Naive thymus-derived CD4-positive, alpha-beta T cell (primary cell): Measurements from ENCODE around the gene SCAF4. TPM values are rescaled to one million over a fixed set of nuclear protein-coding genes. Genes with fewer than 3 reads are reported as not detected.

Experiments used
- ATAC-seq: fragments of 150-1000 bp; cut with Tn5 transposase; 2 replicates; pipeline ENCODE4 v1.10.0; 2021; ENCODE audit warnings: mild to moderate bottlenecking, moderate library complexity
- CTCF ChIA-PET: fragments of 350-600 bp; sonication (Branson Sonifier 250); formaldehyde crosslinking; loops from one replicate; lab custom pipeline; 2021; ENCODE audit warnings: antibody characterized with exemption; lab: Charles Lee
- POLR2A ChIA-PET: fragments of 350-600 bp; sonication (Branson Sonifier 250); formaldehyde crosslinking; loops from one replicate; lab custom pipeline; 2021; ENCODE audit warnings: antibody characterized with exemption, inconsistent platforms; lab: Charles Lee
- DNase-seq, 9 donors: peaks; one replicate each; pipeline versions ENCODE4 v3.0.0 to v3.0.0-alpha.2; 2020 to 2022; ENCODE audit warnings: mixed read lengths in 1 of 9
- H3K27ac ChIP-seq: one replicate; pipeline ENCODE4 v1.7.0; 2013; ENCODE audit warnings: mild to moderate bottlenecking, low read depth, low read length, moderate library complexity
- H3K27me3 ChIP-seq, 2 donors: one replicate each; pipeline ENCODE4 v1.7.0; 2013; ENCODE audit warnings: low read length in 2 of 2, mild to moderate bottlenecking in 2 of 2, moderate library complexity in 2 of 2; ENCODE audit not compliant: control insufficient read depth in 2 of 2, insufficient read depth in 2 of 2
- H3K36me3 ChIP-seq, 3 experiments: 1 replicate in 2 of 3; 2 replicates in 1 of 3; pipeline ENCODE4 v1.7.0; 2013; ENCODE audit warnings: low read length in 3 of 3, mild to moderate bottlenecking in 3 of 3, moderate library complexity in 1 of 3; ENCODE audit not compliant: insufficient read depth in 3 of 3, control insufficient read depth in 2 of 3
- H3K4me1 ChIP-seq, 2 donors: one replicate each; pipeline ENCODE4 v1.7.0; 2013; ENCODE audit warnings: low read length in 2 of 2, mild to moderate bottlenecking in 2 of 2, moderate library complexity in 1 of 2; ENCODE audit not compliant: control insufficient read depth in 2 of 2, insufficient read depth in 2 of 2
- H3K4me3 ChIP-seq: 2 replicates; pipeline ENCODE4 v1.7.0; 2013; ENCODE audit warnings: mild to moderate bottlenecking, low read length
- H3K9me3 ChIP-seq, 3 experiments: 1 replicate in 2 of 3; 2 replicates in 1 of 3; pipeline ENCODE4 v1.7.0; 2013; ENCODE audit warnings: low read length in 3 of 3; ENCODE audit not compliant: control insufficient read depth in 2 of 3
- H3K27ac Mint-ChIP-seq, 9 donors: one replicate each; pipeline ENCODE4 v1.8.0; 2020 to 2022; ENCODE audit warnings: mixed read lengths in 9 of 9, mild to moderate bottlenecking in 8 of 9, moderate library complexity in 5 of 9, inconsistent platforms in 2 of 9
- H3K27me3 Mint-ChIP-seq, 5 donors: one replicate each; pipeline ENCODE4 v1.8.0; 2021 to 2022; ENCODE audit warnings: mixed read lengths in 5 of 5, mild to moderate bottlenecking in 1 of 5
- H3K36me3 Mint-ChIP-seq, 5 donors: one replicate each; pipeline ENCODE4 v1.8.0; 2020 to 2022; ENCODE audit warnings: mixed read lengths in 5 of 5, mild to moderate bottlenecking in 3 of 5, inconsistent platforms in 1 of 5
- H3K4me1 Mint-ChIP-seq, 7 donors: one replicate each; pipeline ENCODE4 v1.8.0; 2020 to 2022; ENCODE audit warnings: mixed read lengths in 7 of 7, mild to moderate bottlenecking in 3 of 7, inconsistent platforms in 1 of 7
- H3K4me3 Mint-ChIP-seq, 10 donors: one replicate each; pipeline ENCODE4 v1.8.0; 2020 to 2022; ENCODE audit warnings: mild to moderate bottlenecking in 10 of 10, mixed read lengths in 10 of 10, moderate library complexity in 6 of 10, inconsistent platforms in 2 of 10
- H3K9me3 Mint-ChIP-seq, 11 donors: one replicate each; pipeline ENCODE4 v1.8.0; 2020 to 2022; ENCODE audit warnings: mixed read lengths in 11 of 11, mild to moderate bottlenecking in 4 of 11, inconsistent platforms in 1 of 11, moderate library complexity in 1 of 11
- intact Hi-C, 2 donors: fragments of 100-400 bp; cut with micrococcal nuclease; formaldehyde crosslinking; loops; one replicate each; pipeline ENCODE4 v1.15.1; 2023
- polyA plus RNA-seq, 2 donors: library from polyadenylated mRNA; unstranded; fragments of 300-500 nt; fragmentation: Illumina TruSeq; gene quantifications; one replicate each; pipeline ENCODE4 v1.2.3, GENCODE V29; 2021
- total RNA-seq, 6 experiments: library from RNA in 5 of 6; stranded (reverse) in 5 of 6; gene quantifications; 1 replicate in 5 of 6; 2 replicates in 1 of 6; pipeline ENCODE4 v1.2.3 and lab custom pipeline; 2021 to 2026

The SCAF4 gene
- total and polyA plus RNA-seq, 7 experiments from 2014 or later: 20.4 to 69.7 (median 58.9) TPM

DNA sequence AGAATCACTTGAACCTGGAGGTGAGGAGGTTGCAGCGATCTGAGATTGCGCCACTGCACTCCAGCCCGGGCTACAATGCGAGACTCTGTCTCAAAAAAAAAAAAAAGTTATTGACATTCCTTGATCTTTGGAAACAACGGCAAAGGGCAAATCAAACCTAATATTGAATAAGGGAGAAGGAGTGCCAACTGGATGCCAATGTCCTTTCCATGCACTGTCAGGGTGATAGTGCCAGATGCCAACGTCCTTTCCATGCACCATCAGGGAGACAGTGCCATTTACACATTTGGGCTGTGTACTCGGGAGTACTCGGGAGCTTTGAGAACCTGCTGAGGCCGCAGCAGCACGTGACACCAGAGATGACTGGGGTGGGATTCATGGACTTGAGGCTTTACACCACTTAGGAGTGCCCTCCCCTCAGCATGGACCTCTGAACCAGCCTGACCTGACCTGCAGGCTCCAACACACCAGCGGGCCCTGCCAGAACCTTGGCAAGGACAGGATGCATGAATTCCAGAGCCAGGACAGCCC is 106.9 kb downstream of the SCAF4 start:
- intact Hi-C loops: loop anchor here in 1 of 2 donors (5.0 kb wide), 1 partner anchor 907 kb away; no protein-coding TSS in a partner anchor
- POLR2A ChIA-PET: no interaction called here
- H3K9me3 ChIP-seq: no peaks in the 10 kb centered on the region

DNA sequence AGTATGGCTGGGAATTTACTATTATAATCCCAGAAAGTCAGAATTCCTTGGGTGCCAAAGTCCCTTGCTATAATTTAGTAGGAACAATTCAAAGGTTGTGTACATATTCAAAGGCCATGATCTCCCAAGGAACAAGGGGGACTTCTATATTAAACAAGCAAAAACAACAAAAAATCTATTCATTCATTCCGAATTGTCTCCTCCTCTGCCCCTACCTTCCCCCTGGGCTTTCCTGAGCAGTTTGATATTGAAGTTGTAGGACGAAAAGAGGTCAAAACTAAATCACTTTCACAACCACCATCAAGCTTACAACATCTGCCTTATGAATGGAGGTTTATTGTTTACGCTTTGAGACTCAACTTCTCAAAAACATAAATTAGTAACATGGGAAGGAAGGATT is 107.7 kb downstream of the SCAF4 start:
- H3K36me3 Mint-ChIP-seq: peaks cover 0 to 5% (median 0%) of the 10 kb centered on the region in 5 donors

More for the DNA sequence above, 106.9 kb downstream of the SCAF4 start:
- H3K9me3 Mint-ChIP-seq: no peaks in the 10 kb centered on the region
- H3K36me3 Mint-ChIP-seq: peaks cover 0 to 3% (median 0%) of the 10 kb centered on the region in 5 donors
- DNase-seq: no peak
- Histone ChIP-seq H3K27me3 (no peaks in the 10 kb centered on the region), H3K36me3 (no peaks in the 10 kb centered on the region), H3K4me3 (no peak overlapping the region), H3K27ac (no peak overlapping the region), H3K4me1 (no peaks in the 10 kb centered on the region)
- no peak for ATAC-seq
- no peak overlapping the region for H3K27ac Mint-ChIP-seq
- no peak overlapping the region for H3K4me3 Mint-ChIP-seq
- peaks cover 0 to 3% (median 0%) of the 10 kb centered on the region in 5 donors for H3K27me3 Mint-ChIP-seq
- H3K4me1 Mint-ChIP-seq: peaks cover 6 to 14% (median 8%) of the 10 kb centered on the region in 7 donors
- CTCF ChIA-PET: no interaction called here

DNA sequence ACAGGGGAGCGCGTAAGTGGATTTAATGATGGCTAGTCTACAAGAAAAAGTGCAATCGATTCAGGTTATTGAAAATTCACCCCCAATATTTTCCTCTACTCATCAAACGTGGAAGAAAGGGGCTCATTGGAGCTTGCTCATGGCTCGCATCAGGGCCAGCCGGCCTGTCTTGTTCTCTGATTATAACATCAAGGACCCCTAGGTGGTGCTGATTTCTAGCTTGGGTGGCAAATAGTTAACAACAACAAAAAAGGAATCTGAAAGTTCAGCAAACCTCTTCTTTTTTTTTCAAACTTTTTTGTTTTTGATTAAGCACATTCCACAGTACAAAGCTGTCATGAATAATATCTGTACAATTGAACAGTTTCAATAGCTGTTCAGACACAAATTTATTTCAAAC is 108.3 kb downstream of the SCAF4 start:
- intact Hi-C loops: loop anchor here in 1 of 2 donors (5.0 kb wide), 1 partner anchor 909 kb away; no protein-coding TSS in a partner anchor
- peaks cover 0 to 7% (median 0%) of the 10 kb centered on the region in 5 donors for H3K36me3 Mint-ChIP-seq
- peaks cover 6 to 14% (median 8%) of the 10 kb centered on the region in 7 donors for H3K4me1 Mint-ChIP-seq
- no peak overlapping the region for H3K27ac Mint-ChIP-seq
- Histone ChIP-seq H3K27ac (no peak overlapping the region), H3K4me1 (no peaks in the 10 kb centered on the region), H3K27me3 (no peaks in the 10 kb centered on the region), H3K9me3 (no peaks in the 10 kb centered on the region), H3K4me3 (no peak overlapping the region), H3K36me3 (no peaks in the 10 kb centered on the region)
- ATAC-seq: no peak
- H3K27me3 Mint-ChIP-seq: peaks cover 0 to 3% (median 0%) of the 10 kb centered on the region in 5 donors
- no peak for DNase-seq
- H3K9me3 Mint-ChIP-seq: peaks cover 0 to 5% (median 0%) of the 10 kb centered on the region in 11 donors
- ChIA-PET POLR2A (no interaction called here), CTCF (no interaction called here)
- H3K4me3 Mint-ChIP-seq: no peak overlapping the region

More for the DNA sequence above, 107.7 kb downstream of the SCAF4 start:
- Histone ChIP-seq H3K36me3 (no peaks in the 10 kb centered on the region), H3K4me1 (no peaks in the 10 kb centered on the region), H3K9me3 (no peaks in the 10 kb centered on the region), H3K27me3 (no peaks in the 10 kb centered on the region), H3K27ac (no peak overlapping the region), H3K4me3 (no peak overlapping the region)
- H3K27ac Mint-ChIP-seq: no peak overlapping the region
- peaks cover 0 to 3% (median 0%) of the 10 kb centered on the region in 5 donors for H3K27me3 Mint-ChIP-seq
- no peak for DNase-seq
- H3K9me3 Mint-ChIP-seq: peaks cover 0 to 1% (median 0%) of the 10 kb centered on the region in 11 donors
- intact Hi-C loops: loop anchor here in 1 of 2 donors (5.0 kb wide), 1 partner anchor 908 kb away; no protein-coding TSS in a partner anchor
- POLR2A ChIA-PET: no interaction called here
- H3K4me3 Mint-ChIP-seq: no peak overlapping the region
- H3K4me1 Mint-ChIP-seq: peaks cover 6 to 14% (median 8%) of the 10 kb centered on the region in 7 donors
- ATAC-seq: no peak
- CTCF ChIA-PET: no interaction called here

DNA sequence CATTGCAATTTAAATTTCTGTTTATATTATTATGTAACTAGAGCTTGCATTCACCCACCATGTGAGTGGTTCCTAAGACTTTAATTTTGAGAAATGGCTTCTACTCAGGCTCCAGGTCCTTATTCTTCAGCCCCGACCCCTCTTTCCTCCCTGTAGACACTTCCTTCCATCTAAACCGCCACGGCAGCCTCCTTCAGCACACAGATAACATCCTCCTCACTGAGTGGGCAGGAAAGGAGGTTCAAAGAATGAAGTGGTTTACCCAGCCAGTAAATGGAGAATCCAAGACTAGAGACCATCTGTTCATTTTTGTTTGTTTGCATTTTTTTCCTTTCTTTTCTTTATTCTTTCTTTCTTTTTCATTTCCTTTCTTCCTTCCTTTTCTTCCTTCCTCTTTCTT is 109.5 kb downstream of the SCAF4 start:
- DNase-seq: peak in 1 of 9 donors; percentile 8
- intact Hi-C loops: loop anchor here in 1 of 2 donors (5.0 kb wide), 1 partner anchor 910 kb away; no protein-coding TSS in a partner anchor
- CTCF ChIA-PET: interaction anchor here (0.8 kb wide), 1 partner anchor 19 kb away, joined by 3 read pairs; no protein-coding TSS in a partner anchor

More for the DNA sequence above, 109.5 kb downstream of the SCAF4 start:
- Mint-ChIP-seq H3K36me3 (peaks cover 0 to 5% (median 0%) of the 10 kb centered on the region in 5 donors), H3K4me1 (peaks cover 6 to 14% (median 8%) of the 10 kb centered on the region in 7 donors), H3K27ac (peak overlapping the region in 1 of 9 donors; percentile 34), H3K27me3 (peaks cover 0 to 3% (median 0%) of the 10 kb centered on the region in 5 donors), H3K9me3 (peaks cover 0 to 5% (median 0%) of the 10 kb centered on the region in 11 donors), H3K4me3 (peak overlapping the region in 2 of 10 donors; percentile 9 to 21)
- Histone ChIP-seq H3K4me1 (no peaks in the 10 kb centered on the region), H3K36me3 (no peaks in the 10 kb centered on the region), H3K27ac (no peak overlapping the region), H3K4me3 (no peak overlapping the region), H3K9me3 (no peaks in the 10 kb centered on the region), H3K27me3 (no peaks in the 10 kb centered on the region)
- ATAC-seq: no peak
- POLR2A ChIA-PET: no interaction called here

Other genes starting within 250 kb of the SCAF4 start
- 100 to 1,000 TPM; 110 to 218 (median 182) TPM for gene SOD1, start 72.4 kb downstream of the SCAF4 start, total RNA-seq
- gene SOD1, start 72.4 kb downstream of the SCAF4 start, polyA plus RNA-seq: 100 to 1,000 TPM; 632 to 777 TPM
- under 1 TPM in 3 of 5 experiments, not detected in 2; 0.16 to 0.54 (median 0.30) TPM for gene HUNK, start 140.9 kb upstream of the SCAF4 start, total RNA-seq
- gene HUNK, start 140.9 kb upstream of the SCAF4 start, polyA plus RNA-seq: not detected